PC-3 (cell line): ENCODE measurements around the gene RMI2. TPM values are rescaled to one million over a fixed set of nuclear protein-coding genes. Genes with fewer than 3 reads are reported as not detected.

ENCODE experiments used
- ATAC-seq: fragments of 200-7000 bp; cut with Tn5 transposase; 2 replicates; pipeline ENCODE4 v1.9.1; 2020; ENCODE audit warnings: mild to moderate bottlenecking, moderate library complexity
- BruUV-seq: library from RNA; stranded (reverse); fragments of 400-500 nt; replicated peaks from 2 replicates; lab custom pipeline; 2021; lab: Mats Ljungman, UMichigan
- CTCF ChIA-PET: fragments of 300-600 bp; sonication (Branson Sonifier 250); formaldehyde crosslinking; loops from one replicate; lab custom pipeline; 2022; ENCODE audit warnings: antibody characterized with exemption; lab: Charles Lee
- POLR2A ChIA-PET: fragments of 300-600 bp; sonication (Branson Sonifier 250); formaldehyde crosslinking; loops from one replicate; lab custom pipeline; 2022; ENCODE audit warnings: antibody characterized with exemption; ENCODE audit not compliant: unreplicated experiment; lab: Charles Lee
- DNase-seq: peaks from one replicate; pipeline ENCODE4 v3.0.0-alpha.2; 2015
- H2AFZ ChIP-seq: fragments of 300-600 bp; sonication (generic); 2 replicates; pipeline ENCODE4 v1.6.0; 2016; ENCODE audit warnings: antibody characterized with exemption, low read length
- H3F3A ChIP-seq: fragments of 300-600 bp; sonication (generic); one replicate; pipeline ENCODE4 v1.6.0; 2017; ENCODE audit warnings: antibody characterized with exemption, low read length, control low read depth, mild to moderate bottlenecking; ENCODE audit not compliant: unreplicated experiment
- H3K27ac ChIP-seq: fragments of 300-600 bp; sonication (generic); 2 replicates; pipeline ENCODE4 v1.5.1; 2016; ENCODE audit warnings: mild to moderate bottlenecking, low read length
- H3K27me3 ChIP-seq: fragments of 300-600 bp; sonication (generic); 2 replicates; pipeline ENCODE4 v1.6.1; 2016; ENCODE audit warnings: low read length, mixed read lengths
- H3K36me3 ChIP-seq: fragments of 300-600 bp; sonication (generic); 2 replicates; pipeline ENCODE4 v1.6.1; 2016; ENCODE audit warnings: low read depth, mixed run types, low read length, mixed read lengths
- H3K4me1 ChIP-seq: fragments of 300-600 bp; sonication (generic); 2 replicates; pipeline ENCODE4 v1.5.1; 2016; ENCODE audit warnings: low read length; ENCODE audit not compliant: insufficient read depth
- H3K4me2 ChIP-seq: fragments of 300-600 bp; sonication (generic); 2 replicates; pipeline ENCODE4 v1.6.0; 2016; ENCODE audit warnings: low read length
- H3K4me3 ChIP-seq: fragments of 300-600 bp; sonication (generic); 2 replicates; pipeline ENCODE4 v1.5.1; 2016; ENCODE audit warnings: mild to moderate bottlenecking, low read length, mixed read lengths
- H3K79me2 ChIP-seq: fragments of 300-600 bp; sonication (generic); 2 replicates; pipeline ENCODE4 v1.6.1; 2017; ENCODE audit warnings: low read length, mixed read lengths
- H3K9ac ChIP-seq: fragments of 300-600 bp; sonication (generic); 2 replicates; pipeline ENCODE4 v1.6.0; 2016; ENCODE audit warnings: mild to moderate bottlenecking, low read length
- H3K9me2 ChIP-seq: fragments of 300-600 bp; sonication (generic); replicated peaks from 2 replicates; pipeline ENCODE4 v1.6.1; 2016; ENCODE audit warnings: mixed run types, low read length, mixed read lengths
- H3K9me3 ChIP-seq: fragments of 300-600 bp; sonication (generic); 2 replicates; pipeline ENCODE4 v1.6.1; 2016; ENCODE audit warnings: low read length, mixed read lengths
- H4K20me1 ChIP-seq: fragments of 300-600 bp; sonication (generic); 2 replicates; pipeline ENCODE4 v1.6.1; 2016; ENCODE audit warnings: low read length, mixed read lengths
- CTCF ChIP-seq: fragments of 300-600 bp; sonication (generic); conservative IDR thresholded peaks from 2 replicates; pipeline ENCODE4 v1.5.1; 2017; ENCODE audit warnings: antibody characterized with exemption, low read depth, mild to moderate bottlenecking, low read length
- EZH2 ChIP-seq: fragments of 300-600 bp; sonication (generic); IDR thresholded peaks from one replicate; pipeline ENCODE4 v1.6.1; 2017; ENCODE audit warnings: antibody characterized with exemption, mild to moderate bottlenecking, low read length; ENCODE audit not compliant: unreplicated experiment
- EZH2phosphoT487 ChIP-seq: fragments of 300-600 bp; sonication (generic); IDR thresholded peaks from 2 replicates; pipeline ENCODE4 v1.6.1; 2018; ENCODE audit warnings: mild to moderate bottlenecking, antibody characterized with exemption, low read length, borderline replicate concordance
- intact Hi-C: fragments of 100-400 bp; cut with micrococcal nuclease; formaldehyde crosslinking; loops from 2 replicates; pipeline ENCODE4 v1.9.0; 2023
- total RNA-seq: library from RNA; depleted of rRNA; stranded (reverse); fragments of >200 nt; gene quantifications from 2 replicates; pipeline ENCODE4 v1.2.3, GENCODE V29; 2014

RMI2 gene
- total RNA-seq, 1 experiment from 2014 or later, result 10.9 TPM

- ATAC-seq (no peak), DNase-seq (no peak)
- intact Hi-C loops, result no loop called here
- H3K36me3 ChIP-seq, result no peaks in the 10 kb centered on the region; the same call in 1 of the 2 replicates
- H3F3A ChIP-seq, result no peaks in the 10 kb centered on the region
- POLR2A ChIA-PET, result interaction anchor here (0.5 kb wide), 1 partner anchor 91 kb away, joined by 15 read pairs; no protein-coding TSS in a partner anchor
- H3K79me2 ChIP-seq, result peaks cover 46% of the 10 kb centered on the region
- no peaks in the 10 kb centered on the region for H3K9me2 ChIP-seq
- CTCF ChIA-PET, result no interaction called here
- H3K4me2 ChIP-seq, result peak overlapping the region; percentile 91; the same call in 1 of the 2 replicates
- no peak overlapping the region for H2AFZ ChIP-seq
- H3K27ac ChIP-seq, result peak overlapping the region; percentile 99
- H3K9ac ChIP-seq, result 0 out of 2 replicates have a peak overlapping the region, but pooled peaks have one; percentile 6
- TF ChIP-seq EZH2phosphoT487 (no peak), CTCF (no peak), EZH2 (no peak)
- H3K4me3 ChIP-seq, result no peak overlapping the region; the same call in 1 of the 2 replicates
- no peaks in the 10 kb centered on the region for H3K27me3 ChIP-seq
- no peaks in the 10 kb centered on the region for H4K20me1 ChIP-seq
- BruUV-seq, result no TSS peak
- no peaks in the 10 kb centered on the region for H3K9me3 ChIP-seq
- peaks cover 60% of the 10 kb centered on the region for H3K4me1 ChIP-seq
Measured at GRCh38 chr16:11346700-11347319, 1.6 kb downstream of the RMI2 start.

- Histone ChIP-seq H2AFZ (no peak overlapping the region), H3K27me3 (no peaks in the 10 kb centered on the region), H3K9ac (no peak overlapping the region), H3K9me3 (no peaks in the 10 kb centered on the region), H3K9me2 (no peaks in the 10 kb centered on the region), H3K4me1 (peaks cover 60% of the 10 kb centered on the region), H3K36me3 (no peaks in the 10 kb centered on the region; the same call in 1 of the 2 replicates), H3K4me2 (no peak overlapping the region; the same call in 1 of the 2 replicates), H3K4me3 (no peak overlapping the region), H3K79me2 (peaks cover 51% of the 10 kb centered on the region), H3K27ac (peak overlapping the region; percentile 99), H4K20me1 (no peaks in the 10 kb centered on the region), H3F3A (no peaks in the 10 kb centered on the region)
- TF ChIP-seq EZH2phosphoT487 (no peak), EZH2 (no peak)
- DNase-seq, result peak; percentile 53
- BruUV-seq, result no TSS peak
- intact Hi-C loops, result no loop called here
- ChIA-PET POLR2A (no interaction called here), CTCF (interaction anchor here (0.5 kb wide), 1 partner anchor 9 kb away, joined by 5 read pairs; no protein-coding TSS in a partner anchor)
- no peak for ATAC-seq
Measured at GRCh38 chr16:11347831-11348230, 2.6 kb downstream of the RMI2 start.

DNA sequence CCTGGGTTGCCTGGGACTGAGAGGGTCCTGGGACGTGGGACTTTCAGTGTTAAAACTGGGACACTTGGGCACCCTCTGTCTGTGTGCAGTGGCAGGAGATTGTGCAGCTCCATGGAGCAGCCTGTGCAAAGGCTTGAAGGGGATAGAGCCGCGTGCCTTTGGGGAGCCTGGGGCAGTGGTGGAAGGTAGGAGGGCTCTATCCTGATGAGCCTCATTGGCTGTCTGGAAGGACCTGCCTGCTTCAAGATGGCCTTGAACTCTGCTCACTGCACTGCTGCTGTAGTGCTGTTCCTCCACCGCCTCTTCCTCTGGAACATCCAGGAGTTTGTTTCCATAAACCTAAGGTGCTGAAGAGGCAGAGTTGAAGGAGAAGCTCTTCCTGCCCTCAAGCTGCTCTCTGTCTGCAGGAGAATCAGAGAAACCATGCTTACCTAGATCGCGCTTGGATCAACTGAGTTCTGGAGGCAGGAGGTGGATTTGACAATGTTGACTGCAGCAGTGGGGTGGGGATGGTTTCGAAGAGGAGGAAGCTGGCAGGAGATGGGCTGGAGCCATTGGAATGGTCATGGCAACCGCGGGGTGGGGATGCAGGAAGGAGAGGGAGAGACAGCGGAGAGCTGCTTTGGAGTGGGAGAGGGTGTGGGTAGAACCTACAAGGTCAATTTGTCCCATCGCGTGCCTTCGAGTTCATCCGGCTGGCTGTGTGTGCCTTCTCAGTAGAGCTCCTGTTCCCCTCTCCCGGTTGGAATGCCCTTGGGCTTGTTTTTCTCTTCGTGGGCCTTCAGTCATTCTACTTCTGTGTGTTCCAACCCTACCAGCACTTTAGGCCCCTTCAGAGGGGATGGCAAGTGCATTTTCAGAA lies 3.7 kb downstream of the RMI2 start:
- Histone ChIP-seq H3K27ac (peak overlapping the region; percentile 99), H3K4me2 (peak overlapping the region; percentile 81), H3K36me3 (peaks cover 5% of the 10 kb centered on the region), H3K4me1 (peaks cover 60% of the 10 kb centered on the region), H3K9ac (peak overlapping the region; percentile 80), H3K79me2 (peaks cover 51% of the 10 kb centered on the region), H3K27me3 (no peaks in the 10 kb centered on the region), H3F3A (no peaks in the 10 kb centered on the region), H3K9me3 (no peaks in the 10 kb centered on the region), H4K20me1 (no peaks in the 10 kb centered on the region), H3K9me2 (no peaks in the 10 kb centered on the region), H3K4me3 (no peak overlapping the region), H2AFZ (no peak overlapping the region)
- ATAC-seq, result no peak
- intact Hi-C loops, result no loop called here
- POLR2A ChIA-PET, result no interaction called here
- BruUV-seq, result no TSS peak
- DNase-seq, result no peak
- CTCF ChIA-PET, result interaction anchor here (0.5 kb wide), 1 partner anchor 378 kb away, joined by 3 read pairs; no protein-coding TSS in a partner anchor
- TF ChIP-seq EZH2 (no peak), EZH2phosphoT487 (no peak), CTCF (no peak)
